GM12874 (cell line): Measurements from ENCODE around the gene DUSP28.

ENCODE experiments used
- CTCF ChIP-seq: IDR thresholded peaks from 2 replicates; pipeline ENCODE4 v1.5.1; 2011; ENCODE audit warnings: low read depth, mild to moderate bottlenecking, control low read depth, low read length, moderate library complexity; ENCODE audit not compliant: insufficient read depth

DUSP28 gene

GRCh38 chr2:240578488-240578887 is 18.3 kb downstream of the DUSP28 start:
- TF ChIP-seq CTCF, result no peak

- no peak for TF ChIP-seq CTCF
Measured at GRCh38 chr2:240579071-240579762, 19.1 kb downstream of the DUSP28 start.

- peak; percentile 64 for TF ChIP-seq CTCF
Measured at GRCh38 chr2:240579771-240580614, 19.8 kb downstream of the DUSP28 start.

- no peak for TF ChIP-seq CTCF
Measured at GRCh38 chr2:240581811-240582210, 21.7 kb downstream of the DUSP28 start.

- TF ChIP-seq CTCF, result no peak
Measured at GRCh38 chr2:240582781-240583180, 22.6 kb downstream of the DUSP28 start.

- no peak for TF ChIP-seq CTCF
Measured at GRCh38 chr2:240583774-240584173, 23.6 kb downstream of the DUSP28 start.

- no peak for TF ChIP-seq CTCF
Measured at GRCh38 chr2:240584486-240585031, 24.4 kb downstream of the DUSP28 start.
